Vagina (tissue), 2 donors: Measurements from ENCODE around the gene ELF4.

Source experiments
- POLR2A ChIP-seq, 2 donors: fragments of 450-650 bp; IDR thresholded peaks; one replicate each; pipeline ENCODE4 v1.6.1; 2017; ENCODE audit warnings: antibody characterized with exemption in 2 of 2, mild to moderate bottlenecking in 2 of 2, moderate library complexity in 2 of 2
- TF ChIP-seq, protein P1 (sequence below), 3 experiments: fragments of 450-650 bp in 2 of 3; fragments of 200-600 bp in 1 of 3; sonication (generic) in 1 of 3; IDR thresholded peaks; one replicate each; pipeline ENCODE4 v1.5.1; 2017 to 2019; ENCODE audit warnings: antibody characterized with exemption in 3 of 3, mild to moderate bottlenecking in 2 of 3, moderate library complexity in 2 of 3

DNA sequence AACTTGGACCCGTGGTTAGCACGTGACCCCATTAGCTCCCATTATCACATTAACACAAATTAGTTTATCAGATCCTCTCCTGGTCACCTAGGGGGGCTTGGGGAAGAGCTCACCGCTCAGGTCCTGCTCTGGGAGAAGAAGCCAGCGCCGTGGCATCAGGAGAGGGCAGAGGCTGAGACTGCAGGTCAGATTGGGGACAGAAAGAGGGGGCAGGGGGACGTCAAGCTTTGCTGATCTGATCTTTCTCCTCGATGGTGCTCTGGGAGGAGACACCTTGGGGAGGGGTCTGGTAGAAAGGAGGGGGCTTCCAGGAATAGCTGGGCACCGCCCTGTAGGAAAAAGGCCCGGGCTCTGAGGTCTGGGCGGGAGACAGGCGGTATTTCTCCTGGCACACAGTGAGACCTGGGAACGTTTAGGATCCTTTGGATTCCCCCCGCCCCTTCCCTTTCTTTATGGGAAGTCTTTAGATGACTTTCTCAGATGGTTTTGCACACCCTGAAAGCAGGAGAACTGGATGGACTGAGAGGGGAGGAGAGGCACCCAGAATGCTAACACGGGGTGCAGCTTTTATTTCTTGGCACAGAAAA is 9.1 kb upstream of the ELF4 start:
- TF ChIP-seq, protein P1, sequence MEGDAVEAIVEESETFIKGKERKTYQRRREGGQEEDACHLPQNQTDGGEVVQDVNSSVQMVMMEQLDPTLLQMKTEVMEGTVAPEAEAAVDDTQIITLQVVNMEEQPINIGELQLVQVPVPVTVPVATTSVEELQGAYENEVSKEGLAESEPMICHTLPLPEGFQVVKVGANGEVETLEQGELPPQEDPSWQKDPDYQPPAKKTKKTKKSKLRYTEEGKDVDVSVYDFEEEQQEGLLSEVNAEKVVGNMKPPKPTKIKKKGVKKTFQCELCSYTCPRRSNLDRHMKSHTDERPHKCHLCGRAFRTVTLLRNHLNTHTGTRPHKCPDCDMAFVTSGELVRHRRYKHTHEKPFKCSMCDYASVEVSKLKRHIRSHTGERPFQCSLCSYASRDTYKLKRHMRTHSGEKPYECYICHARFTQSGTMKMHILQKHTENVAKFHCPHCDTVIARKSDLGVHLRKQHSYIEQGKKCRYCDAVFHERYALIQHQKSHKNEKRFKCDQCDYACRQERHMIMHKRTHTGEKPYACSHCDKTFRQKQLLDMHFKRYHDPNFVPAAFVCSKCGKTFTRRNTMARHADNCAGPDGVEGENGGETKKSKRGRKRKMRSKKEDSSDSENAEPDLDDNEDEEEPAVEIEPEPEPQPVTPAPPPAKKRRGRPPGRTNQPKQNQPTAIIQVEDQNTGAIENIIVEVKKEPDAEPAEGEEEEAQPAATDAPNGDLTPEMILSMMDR (IDR thresholded peaks at IDR 0.05) = no peak
- no peak for TF ChIP-seq POLR2A (IDR thresholded peaks at IDR 0.05)
